ENCODE results near the gene RIMS1.

Gene RIMS1

GRCh38 chr6:72416744-72417465, 530.6 kb downstream of the RIMS1 start:
- no peak for DNase-seq (ENCODE audit: low spot score)

GRCh38 chr6:72417759-72418158, 531.4 kb downstream of the RIMS1 start:
- DNase-seq (ENCODE audit: low spot score), result no peak

- DNase-seq (ENCODE audit: low spot score), result no peak
Observed at GRCh38 chr6:72418495-72418894, 532.1 kb downstream of the RIMS1 start.

DNA sequence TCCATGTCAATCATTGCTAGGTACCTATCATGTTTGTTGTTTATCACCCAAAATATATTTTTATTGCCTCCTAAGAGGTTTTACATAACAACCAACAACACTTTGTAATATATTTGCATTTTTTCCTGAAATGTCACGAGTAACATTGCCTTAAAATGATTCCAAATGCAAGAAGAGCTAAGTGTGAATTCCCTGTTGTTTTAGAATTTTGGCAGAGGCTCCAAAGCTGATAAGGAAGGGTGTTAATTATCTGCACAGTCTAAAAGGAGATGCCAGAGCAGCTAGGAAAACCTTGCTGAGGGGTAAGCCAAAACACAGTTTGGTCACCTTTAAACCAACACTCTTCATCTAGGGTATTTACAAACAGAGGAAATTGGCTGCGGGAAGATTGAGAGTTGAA, 533.6 kb downstream of the RIMS1 start:
- no peak for DNase-seq (ENCODE audit: low spot score)

DNA sequence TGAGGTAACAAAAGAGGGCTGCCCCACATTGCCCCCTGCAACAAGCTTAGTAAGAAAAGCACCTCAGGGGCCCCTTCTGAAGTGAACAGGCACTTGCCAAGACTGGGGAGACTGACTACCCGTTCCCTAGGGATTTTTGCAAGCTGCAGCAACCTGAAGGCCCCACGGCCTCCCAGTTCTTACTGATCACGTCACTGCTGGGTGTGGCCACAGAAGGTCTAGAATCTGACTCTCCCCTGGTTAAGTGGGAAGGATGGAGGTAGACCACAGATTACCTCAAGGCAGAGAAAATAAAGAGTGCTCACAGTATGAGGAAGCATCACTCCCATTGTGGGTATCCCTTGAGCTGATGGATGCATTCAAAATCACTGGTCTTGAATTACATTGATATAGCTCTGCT, 534.1 kb downstream of the RIMS1 start:
- no peak for DNase-seq (ENCODE audit: low spot score)

DNA sequence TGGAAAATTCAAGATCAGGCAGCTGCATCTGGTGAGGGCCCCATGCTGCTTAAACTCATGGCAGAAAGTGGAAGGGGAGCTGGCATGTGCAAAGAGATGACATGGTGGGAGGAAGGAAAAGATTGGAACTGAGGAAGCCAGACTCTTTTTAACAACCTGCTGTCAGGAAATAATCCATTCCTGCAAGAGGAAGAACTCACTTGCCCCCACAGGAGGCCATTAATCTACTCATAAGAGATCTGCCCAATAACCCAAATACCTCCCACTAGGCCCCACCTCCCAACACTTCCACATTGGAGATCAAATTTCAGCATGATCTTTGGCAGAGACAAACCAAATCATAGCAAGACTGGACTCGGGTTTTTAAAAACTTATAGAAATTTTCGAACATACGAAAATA, 535.0 kb downstream of the RIMS1 start:
- DNase-seq (ENCODE audit: low spot score), result no peak

DNA sequence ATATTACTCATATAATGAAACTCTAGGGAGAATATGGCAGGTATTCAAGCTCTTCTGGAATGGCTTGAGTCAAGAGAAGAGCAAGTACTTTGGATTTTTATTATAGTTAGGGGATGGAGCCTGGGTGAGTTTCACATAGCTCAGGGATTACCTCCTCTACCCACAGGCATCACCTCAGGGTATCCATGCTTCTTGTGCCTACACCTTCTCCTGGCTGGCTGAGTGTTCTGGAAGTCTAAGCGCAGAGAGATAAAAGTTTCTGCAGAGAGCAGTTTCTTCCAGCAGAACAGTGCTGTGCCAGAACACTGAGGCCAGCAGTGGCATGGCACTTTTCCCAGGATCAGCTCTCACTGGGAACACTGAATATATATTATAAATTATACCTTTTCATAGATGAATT, 535.8 kb downstream of the RIMS1 start:
- DNase-seq (ENCODE audit: low spot score), result no peak

DNA sequence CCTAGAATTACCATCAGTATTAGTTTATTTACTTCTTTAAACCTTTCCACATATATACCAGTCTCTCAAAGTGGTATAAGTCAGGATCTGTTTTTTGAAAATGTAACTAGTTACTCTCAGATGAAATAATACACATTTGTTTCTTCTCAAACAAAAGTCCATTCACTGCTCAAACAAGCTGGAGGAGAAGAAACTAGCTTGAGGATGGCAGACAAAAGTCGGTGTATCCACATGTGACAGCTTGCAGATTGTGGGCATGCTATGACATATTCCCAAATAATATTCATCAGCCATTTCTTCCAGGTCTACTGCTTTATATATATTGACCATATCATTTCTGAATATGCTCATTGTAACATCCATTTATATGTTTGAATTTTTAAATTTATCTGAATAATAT, 538.1 kb downstream of the RIMS1 start:
- peak; percentile 89 for DNase-seq (ENCODE audit: low spot score)

GRCh38 chr6:72425003-72425681, 538.8 kb downstream of the RIMS1 start:
- no peak for DNase-seq (ENCODE audit: low spot score)

DNA sequence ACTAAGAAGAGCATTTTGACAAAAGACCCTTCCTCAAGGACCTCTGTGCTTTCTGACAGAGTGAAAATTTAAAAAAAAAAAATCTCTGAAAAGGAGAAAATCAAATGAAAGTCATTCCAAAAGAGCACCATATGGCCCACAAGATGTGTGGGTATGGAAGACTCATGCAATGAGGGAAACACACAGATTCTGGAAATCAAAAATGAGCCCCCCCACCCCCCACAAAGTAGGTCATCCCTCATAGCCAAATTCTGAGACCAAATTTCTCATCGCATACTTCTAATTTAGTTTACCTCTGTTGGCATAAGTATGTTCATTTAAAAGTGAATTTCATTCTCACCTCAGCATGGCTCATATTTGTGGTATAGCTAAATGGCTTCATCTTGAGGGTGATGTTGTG, 554.3 kb downstream of the RIMS1 start:
- no peak for DNase-seq (ENCODE audit: low spot score)

DNA sequence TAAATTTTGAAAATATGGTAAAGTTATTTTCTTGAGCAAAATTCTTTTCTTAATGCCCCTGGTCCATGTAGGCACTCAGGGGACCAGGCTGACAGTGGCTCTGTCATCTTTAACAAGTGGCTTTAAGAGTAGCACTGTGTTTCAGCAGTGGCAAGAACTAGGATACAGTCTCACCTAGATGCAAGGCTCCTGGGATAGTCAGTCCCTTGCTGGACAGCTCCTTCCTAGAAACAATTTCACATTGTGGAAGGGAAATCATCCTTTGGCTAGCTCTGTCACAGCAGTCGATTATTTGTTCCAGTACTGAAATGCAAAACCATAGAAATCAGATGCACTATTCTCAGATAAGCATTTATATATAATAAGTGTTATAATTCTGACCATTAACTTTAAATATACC, 560.1 kb downstream of the RIMS1 start:
- DNase-seq (ENCODE audit: low spot score), result no peak
